GM10266 (cell line): ENCODE data around the gene REPIN1.

Experiments
- DNase-seq: peaks from one replicate; pipeline ENCODE4 v3.0.0; 2012; ENCODE audit errors: extremely low spot score
- TF ChIP-seq, protein P1 (sequence below): IDR thresholded peaks from 2 replicates; pipeline ENCODE4 v1.5.1; 2012; ENCODE audit warnings: mild to moderate bottlenecking, low read depth; ENCODE audit not compliant: control insufficient read depth, insufficient read depth; ENCODE audit errors: missing control alignments

The REPIN1 gene

DNA sequence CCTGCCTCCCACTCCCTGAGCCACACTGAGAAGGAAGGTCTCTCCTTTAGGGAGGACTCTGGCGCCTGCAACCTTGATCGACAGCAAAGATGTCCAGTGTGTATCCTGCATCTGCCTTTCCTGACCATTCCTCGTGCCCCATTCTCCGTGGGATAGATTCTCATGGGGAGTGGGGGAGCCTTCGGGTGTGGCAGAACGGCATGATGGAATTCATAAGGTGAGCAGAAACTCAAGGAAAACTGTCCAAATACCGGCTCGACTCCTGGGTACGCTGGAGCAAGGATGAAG is 26.6 kb upstream of the REPIN1 start:
- TF ChIP-seq, protein P1, sequence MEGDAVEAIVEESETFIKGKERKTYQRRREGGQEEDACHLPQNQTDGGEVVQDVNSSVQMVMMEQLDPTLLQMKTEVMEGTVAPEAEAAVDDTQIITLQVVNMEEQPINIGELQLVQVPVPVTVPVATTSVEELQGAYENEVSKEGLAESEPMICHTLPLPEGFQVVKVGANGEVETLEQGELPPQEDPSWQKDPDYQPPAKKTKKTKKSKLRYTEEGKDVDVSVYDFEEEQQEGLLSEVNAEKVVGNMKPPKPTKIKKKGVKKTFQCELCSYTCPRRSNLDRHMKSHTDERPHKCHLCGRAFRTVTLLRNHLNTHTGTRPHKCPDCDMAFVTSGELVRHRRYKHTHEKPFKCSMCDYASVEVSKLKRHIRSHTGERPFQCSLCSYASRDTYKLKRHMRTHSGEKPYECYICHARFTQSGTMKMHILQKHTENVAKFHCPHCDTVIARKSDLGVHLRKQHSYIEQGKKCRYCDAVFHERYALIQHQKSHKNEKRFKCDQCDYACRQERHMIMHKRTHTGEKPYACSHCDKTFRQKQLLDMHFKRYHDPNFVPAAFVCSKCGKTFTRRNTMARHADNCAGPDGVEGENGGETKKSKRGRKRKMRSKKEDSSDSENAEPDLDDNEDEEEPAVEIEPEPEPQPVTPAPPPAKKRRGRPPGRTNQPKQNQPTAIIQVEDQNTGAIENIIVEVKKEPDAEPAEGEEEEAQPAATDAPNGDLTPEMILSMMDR = no peak
- no peak for DNase-seq

GRCh38 chr7:150343225-150343624 is 25.4 kb upstream of the REPIN1 start:
- no peak for DNase-seq
- TF ChIP-seq, protein P1 = no peak

DNA sequence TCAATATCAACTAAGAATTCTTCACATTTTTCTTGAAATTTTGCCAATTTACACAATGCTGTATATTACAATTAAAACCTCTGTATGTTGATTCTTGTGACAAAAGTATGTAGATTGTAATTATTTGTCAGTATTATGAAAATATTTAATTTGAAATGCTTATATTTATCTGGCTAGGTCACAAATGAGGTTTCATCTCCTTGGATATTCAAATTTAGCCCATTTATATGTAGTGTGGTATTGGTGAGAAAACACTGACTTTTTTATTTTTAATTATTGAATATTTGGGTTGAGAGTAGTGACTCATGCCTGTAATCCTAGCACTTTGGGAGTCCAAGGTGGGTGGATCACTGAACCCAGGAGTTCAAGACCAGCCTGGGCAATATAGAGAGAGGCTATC is 24.3 kb upstream of the REPIN1 start:
- no peak for DNase-seq
- TF ChIP-seq, protein P1 = no peak

GRCh38 chr7:150345012-150345411 is 23.6 kb upstream of the REPIN1 start:
- TF ChIP-seq, protein P1 = no peak

DNA sequence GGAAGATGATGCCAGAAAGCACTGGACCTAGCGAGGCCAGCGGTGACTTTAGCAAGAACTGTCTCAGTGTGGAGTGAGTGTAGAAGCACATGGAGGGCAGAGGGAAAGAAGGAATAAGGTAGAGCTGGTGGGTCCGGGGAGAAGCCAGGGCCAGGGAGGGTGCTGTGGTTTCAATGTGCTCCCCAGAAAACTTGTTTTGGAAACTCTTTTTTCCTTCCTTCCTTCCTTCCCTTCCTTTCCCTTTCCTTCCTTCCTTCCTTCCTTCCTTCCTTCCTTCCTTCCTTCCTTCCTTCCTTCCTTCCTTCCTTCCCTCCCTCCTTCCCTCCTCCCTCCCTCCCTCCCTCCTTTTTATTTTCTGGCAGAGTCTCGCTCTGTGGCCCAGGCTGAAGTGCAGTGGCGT is 21.7 kb upstream of the REPIN1 start:
- DNase-seq = no peak

More at GRCh38 chr7:150345012-150345411, 23.6 kb upstream of the REPIN1 start:
- no peak for DNase-seq

GRCh38 chr7:150351587-150352194 is 16.9 kb upstream of the REPIN1 start:
- DNase-seq = no peak
- TF ChIP-seq, protein P1 = no peak

More for the DNA sequence above, 21.7 kb upstream of the REPIN1 start:
- TF ChIP-seq, protein P1 = no peak

GRCh38 chr7:150355666-150356059 is 13.0 kb upstream of the REPIN1 start:
- DNase-seq = no peak
- TF ChIP-seq, protein P1 = no peak
